ENCODE measurements around the gene CDH13.

GRCh38 chr16:82748026-82748425, 121.3 kb downstream of the CDH13 start:
- TF ChIP-seq, protein P1, sequence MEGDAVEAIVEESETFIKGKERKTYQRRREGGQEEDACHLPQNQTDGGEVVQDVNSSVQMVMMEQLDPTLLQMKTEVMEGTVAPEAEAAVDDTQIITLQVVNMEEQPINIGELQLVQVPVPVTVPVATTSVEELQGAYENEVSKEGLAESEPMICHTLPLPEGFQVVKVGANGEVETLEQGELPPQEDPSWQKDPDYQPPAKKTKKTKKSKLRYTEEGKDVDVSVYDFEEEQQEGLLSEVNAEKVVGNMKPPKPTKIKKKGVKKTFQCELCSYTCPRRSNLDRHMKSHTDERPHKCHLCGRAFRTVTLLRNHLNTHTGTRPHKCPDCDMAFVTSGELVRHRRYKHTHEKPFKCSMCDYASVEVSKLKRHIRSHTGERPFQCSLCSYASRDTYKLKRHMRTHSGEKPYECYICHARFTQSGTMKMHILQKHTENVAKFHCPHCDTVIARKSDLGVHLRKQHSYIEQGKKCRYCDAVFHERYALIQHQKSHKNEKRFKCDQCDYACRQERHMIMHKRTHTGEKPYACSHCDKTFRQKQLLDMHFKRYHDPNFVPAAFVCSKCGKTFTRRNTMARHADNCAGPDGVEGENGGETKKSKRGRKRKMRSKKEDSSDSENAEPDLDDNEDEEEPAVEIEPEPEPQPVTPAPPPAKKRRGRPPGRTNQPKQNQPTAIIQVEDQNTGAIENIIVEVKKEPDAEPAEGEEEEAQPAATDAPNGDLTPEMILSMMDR (conservative IDR thresholded peaks at IDR 0.05; ENCODE audit: low read depth, low read length): 0 out of 2 replicates have a peak, but pooled peaks have one; percentile 9
- TF ChIP-seq EZH2 (IDR thresholded peaks at IDR 0.05; ENCODE audit: borderline replicate concordance, low read depth, low read length, poor library complexity, severe bottlenecking): no peak

All from A673 (cell line).